Measurements from ENCODE around the gene EFS.
A peak's percentile ranks its signal among the peaks of the same experiment; 100 is the strongest.
"Not testable (repeated sequence)": the region's sequence is repeated elsewhere in the genome, so short reads cannot be mapped to it uniquely, and the experiment has no call there.

EFS gene

GRCh38 chr14:23388996-23389395, 24.0 kb upstream of the EFS start:
- peaks cover 2% of the 10 kb centered on the region for H3K27me3 ChIP-seq (ENCODE audit: low read depth)
- H3K9me3 ChIP-seq, result no peaks in the 10 kb centered on the region
- no peaks in the 10 kb centered on the region for H3K4me1 ChIP-seq
- no peak overlapping the region for H3K4me3 ChIP-seq
- H3K36me3 ChIP-seq (replicated peaks), result no peaks in the 10 kb centered on the region
- DNase-seq (ENCODE audit: low spot score in 2 of 2), result no peak
- in situ Hi-C loops (cut with MboI; ENCODE audit: low sequenced_read_pairs), result no loop called here

GRCh38 chr14:23387916-23388882, 23.2 kb upstream of the EFS start:
- no peak overlapping the region for H3K4me3 ChIP-seq
- DNase-seq (ENCODE audit: low spot score in 2 of 2), result no peak
- no peaks in the 10 kb centered on the region for H3K4me1 ChIP-seq
- H3K36me3 ChIP-seq (replicated peaks), result no peaks in the 10 kb centered on the region
- in situ Hi-C loops (cut with MboI; ENCODE audit: low sequenced_read_pairs), result no loop called here
- no peaks in the 10 kb centered on the region for H3K9me3 ChIP-seq
- peaks cover 6% of the 10 kb centered on the region for H3K27me3 ChIP-seq (ENCODE audit: low read depth)

- Histone ChIP-seq H3K9me3 (no peaks in the 10 kb centered on the region), H3K27me3 (ENCODE audit: low read depth) (peaks cover 6% of the 10 kb centered on the region), H3K4me3 (no peak overlapping the region), H3K4me1 (no peaks in the 10 kb centered on the region), H3K36me3 (replicated peaks) (no peaks in the 10 kb centered on the region)
- no peak for DNase-seq (ENCODE audit: low spot score in 2 of 2)
- in situ Hi-C loops (cut with MboI; ENCODE audit: low sequenced_read_pairs), result no loop called here
These were observed 22.0 kb upstream of the EFS start for GRCh38 chr14:23386999-23387398.

GRCh38 chr14:23386266-23386657, 21.3 kb upstream of the EFS start:
- H3K4me1 ChIP-seq; in situ Hi-C loops (cut with MboI; ENCODE audit: low sequenced_read_pairs); H3K9me3 ChIP-seq; DNase-seq (ENCODE audit: low spot score in 2 of 2); H3K4me3 ChIP-seq; H3K27me3 ChIP-seq (ENCODE audit: low read depth); H3K36me3 ChIP-seq (replicated peaks): not testable (repeated sequence)

- Histone ChIP-seq H3K4me1 (no peaks in the 10 kb centered on the region), H3K36me3 (replicated peaks) (no peaks in the 10 kb centered on the region), H3K27me3 (ENCODE audit: low read depth) (peaks cover 5% of the 10 kb centered on the region), H3K4me3 (no peak overlapping the region), H3K9me3 (no peaks in the 10 kb centered on the region)
- no peak for DNase-seq (ENCODE audit: low spot score in 2 of 2)
- in situ Hi-C loops (cut with MboI; ENCODE audit: low sequenced_read_pairs), result no loop called here
These were observed 20.8 kb upstream of the EFS start for GRCh38 chr14:23385642-23386265.

GRCh38 chr14:23385244-23385641, 20.3 kb upstream of the EFS start:
- Histone ChIP-seq H3K9me3 (no peaks in the 10 kb centered on the region), H3K4me3 (no peak overlapping the region), H3K36me3 (replicated peaks) (no peaks in the 10 kb centered on the region), H3K27me3 (ENCODE audit: low read depth) (peaks cover 5% of the 10 kb centered on the region; the same call in 1 of the 2 replicates), H3K4me1 (no peaks in the 10 kb centered on the region)
- in situ Hi-C loops (cut with MboI; ENCODE audit: low sequenced_read_pairs), result no loop called here
- DNase-seq (ENCODE audit: low spot score in 2 of 2), result no peak

- no peaks in the 10 kb centered on the region for H3K4me1 ChIP-seq
- no peak for DNase-seq (ENCODE audit: low spot score in 2 of 2)
- in situ Hi-C loops (cut with MboI; ENCODE audit: low sequenced_read_pairs), result no loop called here
- H3K9me3 ChIP-seq, result no peaks in the 10 kb centered on the region
- no peak overlapping the region for H3K4me3 ChIP-seq
- H3K27me3 ChIP-seq (ENCODE audit: low read depth), result peaks cover 10% of the 10 kb centered on the region; the same call in 1 of the 2 replicates
- no peaks in the 10 kb centered on the region for H3K36me3 ChIP-seq (replicated peaks)
These were observed 19.6 kb upstream of the EFS start for GRCh38 chr14:23384364-23385080.

- DNase-seq (ENCODE audit: low spot score in 2 of 2), result no peak
- no peaks in the 10 kb centered on the region for H3K4me1 ChIP-seq
- no peaks in the 10 kb centered on the region for H3K36me3 ChIP-seq (replicated peaks)
- H3K9me3 ChIP-seq, result no peaks in the 10 kb centered on the region
- H3K4me3 ChIP-seq, result no peak overlapping the region
- in situ Hi-C loops (cut with MboI; ENCODE audit: low sequenced_read_pairs), result no loop called here
- peaks cover 13% of the 10 kb centered on the region; the same call in 1 of the 2 replicates for H3K27me3 ChIP-seq (ENCODE audit: low read depth)
These were observed 17.9 kb upstream of the EFS start for GRCh38 chr14:23382731-23383440.

- no peaks in the 10 kb centered on the region for H3K36me3 ChIP-seq (replicated peaks)
- no peak overlapping the region for H3K4me3 ChIP-seq
- H3K9me3 ChIP-seq, result no peaks in the 10 kb centered on the region
- peaks cover 13% of the 10 kb centered on the region; the same call in 1 of the 2 replicates for H3K27me3 ChIP-seq (ENCODE audit: low read depth)
- no peak for DNase-seq (ENCODE audit: low spot score in 2 of 2)
- in situ Hi-C loops (cut with MboI; ENCODE audit: low sequenced_read_pairs), result no loop called here
- no peaks in the 10 kb centered on the region for H3K4me1 ChIP-seq
These were observed 17.3 kb upstream of the EFS start for GRCh38 chr14:23382276-23382675.

- no peaks in the 10 kb centered on the region for H3K36me3 ChIP-seq (replicated peaks)
- H3K4me3 ChIP-seq, result no peak overlapping the region
- H3K4me1 ChIP-seq, result no peaks in the 10 kb centered on the region
- peak in 1 of 2 experiments; percentile 100 for DNase-seq (ENCODE audit: low spot score in 2 of 2)
- no peaks in the 10 kb centered on the region for H3K9me3 ChIP-seq
- in situ Hi-C loops (cut with MboI; ENCODE audit: low sequenced_read_pairs), result no loop called here
- peaks cover 13% of the 10 kb centered on the region; the same call in 1 of the 2 replicates for H3K27me3 ChIP-seq (ENCODE audit: low read depth)
These were observed 16.9 kb upstream of the EFS start for GRCh38 chr14:23381871-23382270.

GRCh38 chr14:23380976-23381375, 16.0 kb upstream of the EFS start:
- in situ Hi-C loops (cut with MboI; ENCODE audit: low sequenced_read_pairs), result no loop called here
- Histone ChIP-seq H3K9me3 (no peaks in the 10 kb centered on the region), H3K36me3 (replicated peaks) (no peaks in the 10 kb centered on the region), H3K4me1 (no peaks in the 10 kb centered on the region), H3K4me3 (no peak overlapping the region), H3K27me3 (ENCODE audit: low read depth) (peaks cover 13% of the 10 kb centered on the region; the same call in 1 of the 2 replicates)
- DNase-seq (ENCODE audit: low spot score in 2 of 2), result no peak

- no peak for DNase-seq (ENCODE audit: low spot score in 2 of 2)
- in situ Hi-C loops (cut with MboI; ENCODE audit: low sequenced_read_pairs), result no loop called here
- no peaks in the 10 kb centered on the region for H3K36me3 ChIP-seq (replicated peaks)
- H3K27me3 ChIP-seq (ENCODE audit: low read depth), result peaks cover 13% of the 10 kb centered on the region; the same call in 1 of the 2 replicates
- no peaks in the 10 kb centered on the region for H3K4me1 ChIP-seq
- no peak overlapping the region for H3K4me3 ChIP-seq
- H3K9me3 ChIP-seq, result no peaks in the 10 kb centered on the region
These were observed 15.4 kb upstream of the EFS start for GRCh38 chr14:23380197-23380914.

All from HAP-1 (cell line).